Activated CD8-positive, alpha-beta memory T cell treated with anti-CD3 and anti-CD28 coated beads, Interleukin-2, amount 50 U/mL, for 1 hour (primary cell): Measurements from ENCODE around the gene KRT1.

Source experiments
- DNase-seq: peaks from one replicate; pipeline ENCODE4 v3.0.0-alpha.2; 2020; ENCODE audit errors: extremely low read depth

Gene KRT1

DNA sequence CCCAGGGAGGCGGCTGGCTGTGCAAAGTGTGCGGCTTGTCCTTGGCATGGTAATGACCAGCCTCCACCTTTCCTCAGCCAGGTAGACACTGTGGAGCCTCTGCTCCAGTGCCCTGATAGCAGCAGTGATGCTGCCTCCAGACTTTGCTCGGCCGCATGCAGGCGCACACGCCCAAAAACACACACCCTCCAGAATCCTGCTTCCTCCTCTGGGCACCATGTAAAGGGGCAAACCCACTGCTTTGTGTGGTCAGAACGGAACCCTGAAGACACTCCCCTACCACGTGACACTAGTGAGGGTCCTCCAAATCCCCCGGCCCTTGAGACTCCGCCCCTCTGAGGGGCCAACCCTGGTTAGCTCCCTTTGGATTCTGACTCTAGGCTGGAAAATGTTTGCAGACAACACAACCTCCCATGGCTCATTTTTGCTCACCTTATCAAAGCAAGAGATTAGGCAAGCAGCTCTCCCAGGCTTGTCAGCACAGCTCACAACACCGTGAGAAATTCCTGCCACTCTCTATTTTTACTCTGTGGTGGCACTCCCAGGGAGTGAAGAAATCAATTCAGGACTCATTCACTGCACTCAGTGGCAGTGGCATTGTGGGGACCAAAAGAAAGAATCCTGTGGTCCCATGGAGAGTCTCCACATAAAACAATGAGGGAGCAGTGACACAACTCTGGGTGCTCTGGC is 18.6 kb upstream of the KRT1 start:
- DNase-seq = no peak

DNA sequence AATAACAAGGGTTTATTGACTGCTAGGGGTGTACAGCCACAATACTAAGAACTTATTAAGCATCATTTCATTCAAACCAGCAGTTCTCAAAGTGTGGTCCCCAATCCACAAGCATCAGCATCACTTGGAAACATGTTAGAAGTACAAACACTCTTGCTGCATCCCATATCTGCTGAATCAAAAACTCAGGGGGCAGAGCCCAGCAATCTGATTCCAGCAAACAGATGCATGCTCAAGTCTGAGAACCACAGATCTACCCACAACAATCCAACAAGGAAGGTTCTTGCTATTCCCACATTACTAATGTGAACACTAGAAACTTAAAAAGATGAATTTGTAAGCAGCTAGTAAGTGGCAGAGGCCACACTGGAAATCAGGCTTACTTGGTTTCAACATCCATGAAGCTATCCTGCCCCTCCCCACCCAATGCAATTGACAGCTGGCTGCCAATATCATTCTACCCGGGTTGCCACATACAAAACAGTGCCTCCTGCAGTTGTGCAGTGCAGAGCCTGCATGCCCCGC is 16.9 kb upstream of the KRT1 start:
- DNase-seq = no peak

DNA sequence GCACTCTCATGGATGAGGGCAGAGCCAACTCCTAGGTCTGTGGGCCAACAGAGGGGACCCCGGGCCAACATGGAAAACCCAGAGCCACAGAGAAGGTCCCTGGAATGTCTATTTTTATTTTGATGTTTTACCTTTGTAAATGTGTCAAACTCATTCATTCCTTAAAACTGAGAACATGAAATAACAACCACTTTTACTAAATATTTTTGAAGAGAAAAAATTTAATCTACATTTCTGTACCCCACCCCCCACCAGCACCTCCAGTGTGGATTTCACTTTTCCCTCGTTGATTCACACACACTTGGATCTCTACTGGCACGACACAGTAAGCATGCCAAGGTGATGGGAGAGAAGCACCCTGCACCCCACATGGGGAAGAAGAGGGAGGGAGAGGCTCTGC is 16.4 kb upstream of the KRT1 start:
- no peak for DNase-seq

DNA sequence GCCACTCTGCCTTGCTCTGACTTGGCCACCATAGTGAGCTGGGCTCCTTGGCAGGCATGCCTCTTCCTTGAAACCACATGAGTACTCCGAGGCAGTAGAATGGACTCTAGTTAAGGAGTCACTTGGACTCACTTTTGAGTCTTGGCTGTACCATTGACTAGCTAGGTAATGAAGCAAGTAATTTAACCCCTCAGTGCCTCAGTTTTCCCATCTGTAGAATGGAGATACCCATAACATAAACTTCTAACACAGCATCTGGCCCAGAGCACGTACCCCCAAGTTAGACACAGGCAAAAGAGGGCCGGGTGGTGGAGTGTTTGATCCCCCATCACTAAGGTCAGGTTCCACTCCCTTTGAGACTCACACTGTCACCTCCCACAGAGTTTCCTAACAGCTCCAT is 14.8 kb upstream of the KRT1 start:
- no peak for DNase-seq

- DNase-seq = no peak
These were observed 13.9 kb upstream of the KRT1 start for GRCh38 chr12:52694151-52694550.

DNA sequence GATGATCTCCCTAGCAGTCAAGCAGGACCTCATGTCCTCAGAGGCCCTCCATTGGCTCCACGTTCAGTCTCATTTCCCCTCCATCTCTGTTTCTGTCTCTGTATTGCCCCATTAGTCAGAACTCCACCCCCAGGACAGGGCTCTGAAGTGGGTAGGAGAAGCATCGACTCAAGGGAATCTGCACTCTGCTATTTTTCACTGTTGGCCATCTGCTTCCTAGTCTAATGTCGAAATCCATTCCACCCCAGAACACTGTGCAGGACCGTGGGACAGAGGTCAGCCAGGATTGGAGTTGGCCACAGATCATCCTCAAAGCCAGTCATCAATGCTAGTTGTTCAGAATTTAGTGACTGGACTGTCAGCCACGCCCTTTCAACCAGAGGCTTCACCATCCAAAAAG is 13.1 kb upstream of the KRT1 start:
- no peak for DNase-seq

GRCh38 chr12:52692254-52692653 is 12.0 kb upstream of the KRT1 start:
- no peak for DNase-seq

- DNase-seq = no peak
These were observed 11.6 kb upstream of the KRT1 start for GRCh38 chr12:52691841-52692150.

DNA sequence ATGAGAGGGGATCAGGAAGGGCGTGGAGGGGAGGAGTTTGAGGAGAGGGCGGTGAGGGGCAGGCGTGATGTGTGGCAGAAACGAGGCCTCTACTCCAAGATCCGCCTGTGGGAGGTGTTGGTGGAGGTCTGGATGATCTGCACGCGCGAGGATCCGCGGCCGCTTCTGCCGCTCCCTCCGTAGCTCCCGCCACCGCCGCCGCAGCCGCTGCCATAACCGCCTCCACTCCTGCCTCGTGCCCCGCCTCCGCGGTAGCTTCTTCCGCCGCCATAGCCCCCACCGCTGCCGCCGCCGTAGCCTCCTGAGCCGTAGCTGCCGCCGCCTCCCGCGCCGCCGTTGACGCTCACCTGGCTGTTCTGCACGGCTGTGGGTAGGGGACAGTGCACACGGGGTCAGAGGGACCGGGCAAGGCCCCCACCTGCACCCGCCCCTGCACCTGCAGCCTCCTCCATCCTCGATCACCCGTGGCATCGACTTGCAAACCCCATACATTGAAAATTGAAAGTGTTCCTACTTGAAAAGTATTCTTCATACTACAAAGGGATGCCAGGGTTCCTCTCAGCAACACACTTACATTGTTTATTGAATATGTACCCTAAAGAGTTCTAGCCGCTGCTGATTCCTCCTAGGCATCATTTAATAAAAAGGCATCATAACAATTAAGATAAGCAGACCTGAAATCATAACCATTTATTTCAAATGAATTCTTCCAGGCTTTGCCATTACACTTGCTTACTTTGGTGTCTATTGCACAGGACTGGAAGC is 11.1 kb upstream of the KRT1 start:
- no peak for DNase-seq

DNA sequence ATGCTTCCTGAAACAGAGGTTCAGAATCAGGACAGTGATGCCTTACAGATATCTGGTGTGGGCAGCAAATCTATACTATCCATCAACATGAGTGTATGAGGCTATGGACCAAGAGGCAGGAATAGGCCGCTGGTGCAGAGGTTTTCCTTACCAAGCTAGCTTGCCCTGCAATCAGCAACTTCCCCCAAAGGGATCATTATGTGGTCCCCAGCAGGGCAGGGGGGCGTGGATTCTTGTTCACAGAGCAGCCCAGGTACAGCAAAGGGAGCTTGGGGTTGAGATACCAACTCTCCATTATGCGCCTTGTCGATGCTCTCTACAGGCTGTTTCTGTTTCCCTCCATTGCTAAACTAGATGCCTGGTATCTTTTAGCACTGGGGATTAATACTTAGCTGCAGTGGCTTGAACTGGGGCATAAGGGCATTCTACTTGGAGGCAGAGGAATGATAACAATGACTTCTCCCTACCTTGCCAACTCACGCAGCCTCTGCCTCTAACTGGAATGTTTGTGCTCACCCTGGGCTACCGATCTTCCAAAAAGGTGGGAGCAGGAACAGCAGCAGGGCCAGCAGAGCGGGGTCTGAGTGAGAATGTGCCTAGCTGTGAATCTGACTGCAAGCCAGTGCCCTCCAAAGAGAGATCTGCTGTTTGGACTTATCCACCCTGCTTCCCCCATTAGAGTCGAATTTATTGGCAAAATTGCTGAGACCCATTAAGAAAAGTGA is 10.3 kb upstream of the KRT1 start:
- DNase-seq = no peak

DNA sequence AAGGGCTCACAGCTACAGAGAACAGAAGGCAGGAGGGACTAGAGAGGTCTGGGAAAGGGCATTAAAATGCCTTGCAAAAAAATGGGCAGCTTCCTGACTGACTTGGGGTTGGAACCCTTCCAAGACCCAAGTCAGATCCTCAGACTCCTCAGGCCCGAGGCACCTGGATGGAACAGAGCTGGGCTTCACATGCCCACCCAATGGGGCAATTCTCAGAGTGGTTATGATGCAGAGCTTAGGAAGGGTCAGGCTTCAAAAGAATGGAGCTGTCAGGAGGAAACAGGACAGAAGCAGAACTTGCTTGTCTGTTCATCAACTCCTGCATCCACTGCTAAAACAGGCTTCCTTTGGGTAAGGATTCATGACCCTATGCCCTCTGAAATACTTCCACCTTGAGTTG is 9.7 kb upstream of the KRT1 start:
- no peak for DNase-seq

GRCh38 chr12:52689239-52689638 is 9.0 kb upstream of the KRT1 start:
- DNase-seq = no peak

- DNase-seq = no peak
These were observed 8.3 kb upstream of the KRT1 start for GRCh38 chr12:52688481-52688880.

DNA sequence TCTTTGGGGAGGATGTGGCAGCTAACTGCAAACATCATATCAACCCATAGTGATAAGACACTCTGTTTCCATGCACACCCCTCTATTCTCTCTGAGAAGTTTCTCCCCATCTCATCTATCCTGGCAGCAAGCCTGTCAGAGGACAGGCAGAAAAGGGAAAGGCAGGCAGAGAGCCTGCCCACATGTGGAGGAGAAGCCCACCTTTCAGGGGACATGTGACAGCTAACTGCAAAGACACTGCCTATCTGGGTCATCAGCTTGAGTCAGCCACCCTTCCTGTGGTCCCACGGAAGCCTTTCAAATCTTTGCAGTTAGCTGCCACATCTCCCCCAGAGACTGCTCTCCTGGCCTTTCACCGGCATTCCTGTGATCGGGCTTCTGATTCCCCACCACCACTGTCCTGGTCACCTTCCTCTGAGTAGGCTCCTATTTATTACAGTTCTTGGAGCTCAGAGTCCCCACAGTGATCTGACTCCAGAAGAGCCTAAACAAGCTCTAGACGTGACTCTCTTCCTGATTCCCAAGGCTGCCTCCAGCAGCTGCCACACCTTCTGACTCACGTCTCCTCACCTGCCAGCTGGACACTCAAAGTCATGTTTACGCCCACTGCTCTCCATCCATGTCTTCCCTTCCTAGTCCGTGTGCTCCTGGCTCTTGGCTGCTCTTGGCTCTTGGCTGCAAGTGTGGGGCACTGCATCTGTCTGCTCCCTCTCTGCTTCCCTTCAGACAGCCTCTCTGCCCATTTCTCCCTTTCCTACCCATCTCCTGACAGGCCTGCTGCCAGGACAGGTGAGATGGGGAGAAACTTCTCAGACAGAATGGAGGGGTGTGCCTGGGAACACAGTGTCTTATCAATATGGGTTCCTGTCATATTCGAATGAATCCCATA is 7.5 kb upstream of the KRT1 start:
- DNase-seq = no peak

DNA sequence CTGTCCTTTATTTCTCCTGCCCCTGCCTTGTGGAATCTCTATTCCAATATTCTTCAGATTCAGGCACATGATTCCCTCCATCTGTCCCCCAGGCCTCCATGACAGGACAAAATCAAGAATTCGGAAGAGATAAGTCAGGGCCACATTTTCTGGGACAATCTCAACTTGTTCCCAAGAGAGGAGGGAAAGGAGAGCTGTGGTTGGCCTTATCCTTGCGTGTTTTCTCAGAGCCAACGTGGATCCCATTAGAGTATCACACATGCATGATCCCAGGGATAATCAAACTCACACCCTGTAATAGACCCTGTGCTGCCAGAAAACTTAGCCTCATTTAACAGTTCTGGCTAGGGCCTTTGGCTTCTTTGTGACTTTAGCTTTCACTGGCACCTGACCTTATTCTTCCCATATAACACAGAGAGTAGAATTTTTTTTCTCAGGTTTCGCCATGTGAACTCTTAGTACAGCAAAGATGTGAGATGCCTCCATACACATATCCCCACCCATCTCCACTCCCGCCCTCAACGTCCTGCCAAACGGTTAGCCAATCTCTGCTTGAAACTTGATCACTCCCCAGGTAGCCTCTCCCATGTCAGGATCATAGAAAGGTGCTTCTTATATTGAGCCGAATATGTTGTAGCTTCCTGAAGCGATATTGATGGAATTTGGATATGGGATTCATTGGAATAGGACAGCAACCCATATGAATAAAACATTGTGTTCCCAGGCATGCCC is 6.7 kb upstream of the KRT1 start:
- no peak for DNase-seq

DNA sequence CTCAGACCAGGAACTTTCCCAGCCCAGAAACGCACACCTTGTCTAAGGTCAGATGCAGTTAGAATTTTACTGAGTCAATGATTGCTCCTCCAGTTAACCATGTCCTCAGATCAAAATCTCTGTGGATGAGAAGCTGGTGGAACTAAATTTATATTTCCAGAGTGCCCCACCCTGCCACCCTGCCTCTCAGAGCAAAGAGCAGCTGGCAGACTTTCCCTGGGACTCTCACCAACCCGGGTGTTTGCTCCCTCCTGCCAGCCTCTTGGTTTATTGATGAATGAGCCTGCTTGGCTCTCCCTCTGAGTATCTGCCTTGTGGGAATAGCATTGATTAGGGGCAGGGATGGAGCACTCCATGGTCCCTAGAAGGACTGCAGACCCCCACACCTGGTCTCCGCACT is 5.9 kb upstream of the KRT1 start:
- DNase-seq = no peak

GRCh38 chr12:52685406-52685890 is 5.2 kb upstream of the KRT1 start:
- no peak for DNase-seq

GRCh38 chr12:52684431-52684830 is 4.2 kb upstream of the KRT1 start:
- no peak for DNase-seq

DNA sequence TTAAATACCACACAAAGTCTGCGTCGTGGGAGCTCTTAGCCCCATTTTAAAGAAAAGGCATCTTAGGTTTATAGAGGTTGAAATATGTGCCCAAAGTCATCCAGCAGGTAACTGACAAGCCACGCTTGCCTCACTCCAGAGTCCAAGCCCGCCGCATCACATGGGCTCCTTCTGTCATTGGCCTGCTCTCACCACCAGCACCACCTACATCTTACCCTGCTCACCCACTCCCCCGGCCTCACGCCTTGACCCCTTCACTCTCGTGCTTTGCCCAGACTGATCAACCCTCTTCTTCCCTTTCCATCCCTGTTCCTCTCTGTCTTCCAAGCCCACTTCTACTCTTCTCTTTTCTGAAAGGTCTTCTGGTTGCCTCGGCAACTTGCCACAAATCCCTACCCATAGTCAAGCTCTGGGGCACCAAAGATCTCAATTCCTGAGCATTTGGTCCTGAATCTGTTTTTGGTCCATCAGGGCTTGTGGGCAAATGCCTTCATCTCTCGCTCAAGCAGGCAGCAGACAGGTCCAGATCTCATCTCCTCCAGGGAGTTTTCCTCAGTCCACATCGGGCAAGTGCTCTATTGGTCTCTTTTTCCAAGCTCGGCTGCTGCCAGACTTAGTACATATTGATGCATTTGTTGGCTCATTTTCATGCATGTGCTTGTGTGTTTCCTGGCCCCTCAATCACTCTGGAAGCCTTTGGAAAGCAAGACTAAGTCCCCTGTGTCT is 3.5 kb upstream of the KRT1 start:
- no peak for DNase-seq

- DNase-seq = no peak
These were observed 2.8 kb upstream of the KRT1 start for GRCh38 chr12:52682938-52683574.
